Measurements from ENCODE around the gene PLCB4.

The PLCB4 gene

DNA sequence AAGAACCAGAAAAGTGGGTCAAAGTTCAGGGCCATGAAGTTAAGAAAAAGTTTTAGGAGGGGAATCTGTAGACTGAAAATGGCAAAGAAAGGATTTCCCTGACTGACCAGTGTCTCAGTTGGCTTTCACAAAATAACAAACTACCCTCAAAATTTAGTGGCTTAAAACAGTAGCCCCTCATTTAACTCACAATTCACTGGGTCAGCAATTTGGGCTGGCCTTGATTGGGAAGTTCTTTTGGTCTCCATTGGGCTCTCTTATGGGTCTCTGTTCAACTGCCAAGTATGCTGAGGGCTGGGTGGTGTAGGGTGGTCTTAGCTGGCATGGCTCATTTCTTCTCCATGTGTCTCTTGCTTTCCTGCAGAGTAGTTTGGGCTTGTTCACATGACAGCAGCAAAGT lies 161.5 kb downstream of the PLCB4 start:
- no peak for DNase-seq

- DNase-seq = no peak
Measured at GRCh38 chr20:9233804-9234203, 164.9 kb downstream of the PLCB4 start.

GRCh38 chr20:9235518-9235917 lies 166.6 kb downstream of the PLCB4 start:
- DNase-seq = no peak

DNA sequence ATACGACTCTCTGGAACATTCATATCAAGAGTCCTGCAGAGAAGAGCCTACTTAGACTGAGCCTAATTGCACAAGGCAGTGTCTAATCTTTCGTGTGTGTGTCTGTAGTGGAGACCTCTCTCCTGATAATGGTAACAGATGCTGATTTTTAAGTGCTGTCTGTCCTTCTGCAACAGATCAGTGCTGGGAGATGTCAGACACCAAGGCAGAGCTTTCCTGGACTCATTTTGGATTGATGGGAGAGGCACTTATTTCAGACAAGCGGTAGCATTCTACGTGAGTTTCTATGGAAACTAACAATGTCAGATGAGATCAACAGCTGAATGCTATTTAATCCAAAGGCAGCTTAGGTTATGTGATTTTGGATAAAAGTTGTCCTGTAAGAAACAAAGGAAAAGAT lies 167.6 kb downstream of the PLCB4 start:
- no peak for DNase-seq

- DNase-seq = no peak
Measured at GRCh38 chr20:9241232-9241692, 172.4 kb downstream of the PLCB4 start.

DNA sequence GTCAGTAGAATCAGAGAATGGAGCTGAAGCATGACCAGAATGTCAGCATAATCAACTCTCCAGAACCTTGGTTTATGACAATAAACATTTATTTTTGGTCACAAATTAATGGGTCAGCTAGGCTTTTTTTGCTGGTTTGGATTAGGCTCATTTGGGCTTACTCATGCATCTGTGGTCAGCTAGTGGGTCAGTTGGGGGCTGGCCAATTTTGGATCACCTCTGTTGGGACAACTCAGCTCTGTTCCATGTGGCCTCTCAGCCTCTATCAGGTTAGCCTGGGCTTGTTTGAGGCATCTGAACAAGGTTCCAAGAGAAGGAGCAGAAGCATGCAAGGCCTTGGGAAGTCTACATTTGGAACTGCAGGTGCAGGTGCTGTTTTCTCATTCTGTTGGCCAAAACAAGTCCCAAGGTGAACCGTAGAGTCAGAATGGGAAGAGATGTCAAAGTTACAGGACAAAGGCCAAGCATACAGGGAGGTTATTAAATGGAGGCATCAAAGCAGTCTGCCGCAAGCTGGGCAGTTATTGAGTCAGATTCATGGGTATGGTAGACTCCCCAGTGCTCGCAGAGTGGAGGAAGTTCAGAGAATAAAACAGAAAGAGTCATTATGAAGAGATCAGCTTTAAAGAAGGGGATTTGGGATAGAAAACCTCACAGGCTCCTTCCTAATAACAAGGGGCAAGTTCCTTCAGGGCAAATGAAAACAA lies 173.0 kb downstream of the PLCB4 start:
- no peak for DNase-seq

DNA sequence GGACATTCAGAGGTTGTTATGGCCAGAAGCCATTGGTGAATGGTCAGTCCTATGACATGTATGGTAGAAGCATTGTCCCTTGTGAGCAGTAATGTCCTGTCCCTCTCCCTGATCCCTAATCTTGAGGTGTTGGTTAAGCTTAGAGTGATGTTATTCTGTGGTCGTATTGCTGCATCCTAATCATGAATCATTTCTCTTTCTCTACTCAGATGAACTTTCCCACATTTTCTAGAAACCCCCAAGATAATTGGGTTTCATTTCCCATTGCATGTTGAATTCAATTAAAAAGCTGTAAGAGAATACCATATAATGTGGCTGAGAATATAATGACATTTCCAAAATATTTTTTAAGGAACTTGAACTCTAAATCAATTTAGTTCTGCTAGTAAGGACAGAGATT lies 175.1 kb downstream of the PLCB4 start:
- no peak for DNase-seq

- no peak for DNase-seq
Measured at GRCh38 chr20:9244811-9245210, 175.9 kb downstream of the PLCB4 start.

DNA sequence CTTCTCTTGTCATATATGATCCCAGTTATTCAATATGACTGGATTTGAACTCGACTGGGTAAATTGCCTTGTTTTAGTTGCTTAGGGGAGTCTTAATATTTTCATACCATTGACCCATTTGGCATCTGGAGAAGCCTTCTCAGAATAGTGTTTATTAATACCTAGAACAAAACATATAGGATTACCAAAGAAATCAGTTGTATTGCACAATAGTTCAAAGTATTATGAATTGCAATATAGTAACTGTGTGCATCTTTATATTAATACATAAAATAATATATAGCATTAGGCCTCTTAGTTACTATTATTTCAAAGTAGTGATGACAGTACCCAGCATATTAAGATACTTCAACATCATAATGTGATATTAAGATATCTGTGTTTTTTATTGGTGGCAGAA lies 177.8 kb downstream of the PLCB4 start:
- DNase-seq = no peak

- DNase-seq = no peak
Measured at GRCh38 chr20:9250511-9250910, 181.6 kb downstream of the PLCB4 start.

DNA sequence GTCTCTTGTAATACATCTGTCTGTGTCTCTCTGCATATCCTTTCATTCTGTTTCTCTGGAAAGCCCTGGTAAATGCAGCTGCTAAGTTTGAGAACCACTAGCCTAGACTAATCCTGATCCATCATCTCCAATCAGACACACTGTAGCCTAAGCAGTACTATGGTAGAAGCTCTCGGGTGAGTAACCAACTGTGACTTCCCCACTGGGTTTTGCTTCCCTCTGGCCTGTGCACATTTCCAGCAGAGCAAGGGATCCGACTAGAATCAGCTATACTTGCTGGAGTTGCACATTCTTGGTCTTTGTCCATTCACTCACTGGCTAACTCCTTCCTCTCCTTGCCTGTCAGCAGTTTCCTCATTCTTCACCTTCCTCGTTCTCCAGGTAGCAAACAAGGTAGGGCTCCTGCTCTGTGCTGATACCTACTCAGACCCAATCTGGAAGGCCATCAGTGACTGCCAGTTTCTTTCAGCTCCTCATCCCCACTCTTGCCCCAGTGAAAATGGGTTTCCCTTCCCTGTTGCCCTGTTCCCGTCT lies 184.2 kb downstream of the PLCB4 start:
- DNase-seq = no peak

GRCh38 chr20:9255171-9255570 lies 186.3 kb downstream of the PLCB4 start:
- DNase-seq = no peak

DNA sequence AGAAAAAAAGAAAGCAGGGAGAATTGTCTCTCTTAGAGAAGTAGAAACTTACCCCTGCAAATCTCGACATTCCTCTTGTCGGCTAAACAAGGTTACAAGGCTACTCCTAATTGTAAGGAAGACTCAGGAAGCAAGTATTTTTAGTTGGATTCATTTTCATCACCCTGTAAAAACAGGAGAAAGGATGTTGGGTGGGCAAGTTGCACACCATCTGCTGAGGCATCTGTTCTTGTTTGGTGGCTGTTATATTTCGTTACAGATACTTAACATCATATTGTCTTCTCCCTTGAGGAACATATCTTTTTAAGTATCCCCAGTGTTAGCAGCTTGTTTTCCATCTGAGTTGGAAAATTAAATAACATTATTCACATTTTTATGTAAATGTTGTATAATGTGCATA lies 187.5 kb downstream of the PLCB4 start:
- DNase-seq = peak; percentile 68

- DNase-seq = no peak
Measured at GRCh38 chr20:9258901-9259300, 190.0 kb downstream of the PLCB4 start.

- no peak for DNase-seq
Measured at GRCh38 chr20:9260027-9260426, 191.1 kb downstream of the PLCB4 start.

- no peak for DNase-seq
Measured at GRCh38 chr20:9261781-9262180, 192.9 kb downstream of the PLCB4 start.

DNA sequence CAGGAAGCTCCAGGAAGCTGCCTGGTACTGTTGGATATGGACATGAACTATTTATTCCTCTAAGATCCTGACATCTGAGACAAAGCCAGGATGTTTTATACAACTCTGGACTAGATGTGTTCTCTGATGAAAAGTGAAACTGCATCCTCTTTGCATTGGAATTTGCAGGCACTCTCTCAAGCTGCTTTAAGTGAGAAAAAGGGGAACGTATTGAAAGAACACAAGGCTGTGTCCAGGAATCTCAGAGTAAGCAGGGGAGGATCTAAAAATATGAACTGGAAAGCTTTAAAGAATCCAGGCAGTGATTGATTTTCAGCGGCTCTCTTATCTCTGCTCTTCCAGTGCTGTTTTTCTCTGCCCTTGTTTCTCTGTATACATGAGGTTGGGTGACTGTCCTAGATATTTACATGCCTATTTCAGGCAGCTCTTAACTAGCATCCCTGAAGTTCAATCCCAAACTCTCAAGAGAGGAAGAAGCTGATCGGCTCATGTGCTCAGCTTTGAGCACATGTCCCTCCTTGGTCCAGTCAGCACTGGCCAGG lies 193.8 kb downstream of the PLCB4 start:
- no peak for DNase-seq

- DNase-seq = no peak
Measured at GRCh38 chr20:9269280-9269971, 200.5 kb downstream of the PLCB4 start.

GRCh38 chr20:9270831-9271230 lies 201.9 kb downstream of the PLCB4 start:
- no peak for DNase-seq

DNA sequence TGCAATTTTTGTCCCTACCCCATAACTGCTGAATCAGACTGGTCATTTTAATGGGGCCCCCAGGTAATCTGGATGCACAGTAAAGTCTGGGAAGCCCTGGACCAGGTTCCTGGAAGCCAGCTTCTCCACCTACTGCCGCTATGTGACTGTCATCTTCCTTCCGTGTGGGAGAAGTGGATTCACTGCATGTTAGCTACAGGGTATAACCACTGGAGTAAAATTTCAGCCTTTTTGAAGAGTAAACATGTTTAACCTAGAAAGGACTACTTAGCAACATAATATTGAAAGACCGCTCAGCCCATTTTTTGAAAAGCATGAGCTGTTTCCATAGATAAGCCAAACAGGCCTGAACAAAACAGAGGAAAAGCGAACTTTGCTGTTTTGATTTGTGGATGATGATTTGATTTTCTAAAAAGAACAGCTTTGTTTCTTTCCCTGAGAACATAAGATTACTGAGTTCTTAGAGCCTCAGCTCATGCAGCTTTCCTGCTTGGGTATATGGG lies 208.1 kb downstream of the PLCB4 start:
- DNase-seq = no peak

DNA sequence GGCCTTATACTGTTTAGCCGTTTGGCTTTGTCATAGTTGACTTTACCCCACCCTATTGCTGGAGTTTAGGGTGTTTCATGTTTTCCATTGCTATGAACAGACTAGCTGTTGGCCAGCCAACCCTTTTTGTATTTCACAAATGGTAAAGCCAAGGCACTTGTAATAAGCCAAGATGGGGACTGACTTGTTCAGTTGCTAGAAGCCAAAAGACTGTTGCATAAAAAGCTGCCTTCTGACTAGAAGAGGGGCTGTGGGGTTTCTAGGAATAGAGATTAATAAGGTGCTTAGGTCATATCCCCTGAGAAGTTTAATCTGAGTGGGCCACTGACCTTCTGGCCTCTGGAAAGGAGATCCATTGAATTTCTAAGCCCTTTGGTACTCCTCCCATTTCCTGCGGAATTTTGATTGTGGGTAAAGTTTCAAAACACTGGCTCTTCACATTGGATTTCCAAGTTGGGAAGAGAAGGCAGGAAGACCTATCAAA lies 211.1 kb downstream of the PLCB4 start:
- no peak for DNase-seq

- no peak for DNase-seq
Measured at GRCh38 chr20:9280666-9281065, 211.8 kb downstream of the PLCB4 start.

GRCh38 chr20:9281803-9282202 lies 212.9 kb downstream of the PLCB4 start:
- DNase-seq = no peak

- no peak for DNase-seq
Measured at GRCh38 chr20:9285617-9286016, 216.7 kb downstream of the PLCB4 start.
